Activated gamma-delta T cell treated with anti-CD3 and anti-CD28 coated beads, Interleukin-2, amount 50 U/mL, for 16 hours (primary cell): ENCODE measurements around the gene UGT2B17.
A peak's percentile ranks its signal among the peaks of the same experiment; 100 is the strongest.
"Not testable (repeated sequence)": the region's sequence is repeated elsewhere in the genome, so short reads cannot be mapped to it uniquely, and the experiment has no call there.

Source experiments
- DNase-seq: peaks from one replicate; pipeline ENCODE4 v3.0.0-alpha.2; 2020; ENCODE audit warnings: low read depth

Gene UGT2B17

GRCh38 chr4:68569036-68569435 lies 7.1 kb downstream of the UGT2B17 start:
- DNase-seq: not testable (repeated sequence)

DNA sequence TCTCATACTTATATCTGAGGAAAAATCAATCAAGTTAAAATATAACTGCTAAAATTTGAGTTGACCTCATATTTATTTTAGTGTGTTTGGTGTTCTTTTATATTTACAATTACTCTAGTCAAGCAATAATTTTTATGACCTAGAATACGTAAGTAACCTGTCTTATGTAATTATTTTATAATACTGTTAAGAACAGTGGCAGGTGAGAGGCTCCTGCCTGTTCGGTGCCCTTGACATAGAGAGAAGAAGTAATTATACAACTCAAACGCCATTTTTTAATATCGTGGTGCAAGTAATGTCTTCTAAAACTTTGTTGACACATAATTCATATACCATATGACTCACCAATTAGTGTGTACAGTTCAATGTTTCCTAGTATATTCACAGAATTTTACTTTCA lies 7.6 kb downstream of the UGT2B17 start:
- DNase-seq: not testable (repeated sequence)

GRCh38 chr4:68566364-68566763 lies 9.8 kb downstream of the UGT2B17 start:
- DNase-seq: not testable (repeated sequence)

GRCh38 chr4:68565082-68565481 lies 11.0 kb downstream of the UGT2B17 start:
- DNase-seq: not testable (repeated sequence)

DNA sequence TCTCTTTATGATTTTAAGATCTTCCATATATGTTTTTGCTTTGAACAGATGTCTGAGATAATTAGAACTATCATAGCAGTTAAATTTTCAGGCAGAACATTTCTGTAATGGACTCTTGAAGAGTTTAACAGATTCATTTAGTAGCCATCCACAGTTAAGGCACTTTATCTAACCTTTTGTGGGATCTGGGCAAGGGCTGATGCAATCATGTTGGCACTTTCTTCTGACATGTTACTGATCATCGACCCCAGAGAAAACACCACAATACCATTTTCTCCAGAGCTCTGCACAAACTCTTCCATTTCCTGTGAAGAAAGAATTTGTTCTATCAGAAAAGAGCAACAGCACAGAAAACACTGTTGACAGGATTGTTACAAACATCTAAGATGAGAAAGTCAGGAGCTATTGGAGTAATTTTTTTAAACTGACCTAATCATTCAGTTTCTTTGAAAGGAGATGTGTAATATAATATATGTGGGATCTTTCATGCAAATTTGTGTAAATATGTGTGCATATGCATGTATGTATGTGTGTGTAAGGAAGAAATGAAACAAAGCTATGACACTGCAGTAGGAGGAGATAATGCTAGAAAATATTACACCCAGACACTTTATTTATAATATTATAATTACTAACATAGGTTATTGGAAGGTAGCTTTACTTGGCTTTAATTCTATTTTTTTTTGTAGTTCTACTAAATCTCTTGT lies 15.6 kb downstream of the UGT2B17 start:
- not testable (repeated sequence) for DNase-seq

DNA sequence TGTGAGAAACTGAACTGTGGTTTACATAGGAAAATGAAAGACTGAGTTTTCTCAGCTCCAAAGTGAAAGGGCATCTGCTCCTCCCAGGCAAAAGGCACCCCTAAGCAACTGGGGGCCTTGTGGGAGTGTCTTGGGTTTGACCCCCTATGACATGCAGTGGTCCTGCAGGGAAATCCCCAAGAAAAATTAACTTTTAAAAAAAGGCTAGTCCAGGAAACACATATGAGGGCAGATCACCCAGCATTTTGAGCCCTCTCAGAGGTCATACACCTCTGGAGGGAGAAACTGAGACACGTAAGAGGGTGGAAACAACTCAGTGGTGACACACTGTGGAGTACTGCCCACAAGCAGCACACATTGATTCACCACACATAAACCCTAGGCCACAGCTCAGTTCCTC lies 22.3 kb downstream of the UGT2B17 start:
- not testable (repeated sequence) for DNase-seq

DNA sequence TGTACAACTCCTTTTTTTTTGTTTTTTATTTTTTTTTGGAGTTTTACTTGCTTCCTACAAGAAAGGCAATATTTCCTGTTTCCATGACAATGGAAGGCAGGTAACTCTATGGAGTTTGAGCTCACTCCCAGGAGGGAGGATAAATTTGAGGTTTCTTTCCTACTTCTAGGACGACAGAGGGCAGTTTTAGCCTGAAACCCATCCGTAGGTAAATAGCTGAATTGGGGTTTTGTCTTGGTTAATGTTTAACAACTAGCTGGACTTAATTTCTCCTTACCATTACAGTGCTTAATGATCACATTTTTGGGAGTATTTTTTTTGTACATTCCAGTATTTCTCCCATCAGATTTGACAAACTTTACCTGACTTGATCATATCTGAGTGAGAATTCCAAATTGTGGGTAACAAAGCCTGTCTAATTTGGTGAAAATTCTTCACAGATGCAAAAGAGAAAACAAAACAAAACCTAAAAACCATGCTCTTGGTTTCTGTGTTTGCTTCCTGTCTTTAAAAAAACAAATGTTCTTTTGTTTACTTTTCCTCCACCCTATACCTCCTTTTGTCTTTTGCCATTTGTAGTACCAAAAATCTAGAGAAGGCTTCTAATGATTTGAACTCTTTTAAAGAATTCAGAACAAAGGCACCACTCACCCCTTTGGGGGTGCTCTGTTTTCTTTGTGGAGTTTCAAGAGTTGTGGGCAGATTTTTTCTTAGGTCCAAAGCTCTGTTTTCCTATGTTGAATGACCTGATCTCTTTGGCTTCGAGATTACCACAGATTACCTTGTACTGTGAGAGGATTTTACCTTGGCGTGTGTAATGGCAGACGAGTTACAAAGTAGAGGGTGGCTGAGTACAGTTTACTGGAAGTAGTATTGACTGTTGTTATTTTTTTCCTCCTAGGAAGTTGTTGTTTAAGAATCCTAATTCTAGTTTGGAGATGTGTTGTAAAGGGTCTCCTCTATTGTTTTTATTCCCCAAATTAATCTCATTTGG lies 23.0 kb downstream of the UGT2B17 start:
- DNase-seq: not testable (repeated sequence)

GRCh38 chr4:68542742-68543141 lies 33.4 kb downstream of the UGT2B17 start:
- not testable (repeated sequence) for DNase-seq

DNA sequence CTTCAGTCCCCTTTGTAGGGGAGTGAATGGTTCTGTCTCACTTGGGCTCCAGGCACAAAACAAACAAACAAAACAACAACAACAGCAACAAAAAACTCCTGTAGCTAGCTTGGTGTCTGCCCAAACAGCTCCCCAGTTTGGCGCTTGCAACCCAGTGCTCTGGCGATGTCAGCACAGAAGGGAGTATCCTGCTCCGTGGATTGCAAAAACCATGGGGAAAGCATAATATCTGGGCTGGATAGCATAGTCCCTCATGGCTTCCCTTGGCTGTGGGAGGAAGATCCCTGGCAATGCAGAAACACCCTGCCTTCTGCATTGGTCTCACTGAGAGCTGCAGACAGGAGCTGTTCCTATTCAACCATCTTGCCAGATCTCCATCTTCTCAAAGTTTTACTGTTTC lies 39.7 kb downstream of the UGT2B17 start:
- no peak for DNase-seq

DNA sequence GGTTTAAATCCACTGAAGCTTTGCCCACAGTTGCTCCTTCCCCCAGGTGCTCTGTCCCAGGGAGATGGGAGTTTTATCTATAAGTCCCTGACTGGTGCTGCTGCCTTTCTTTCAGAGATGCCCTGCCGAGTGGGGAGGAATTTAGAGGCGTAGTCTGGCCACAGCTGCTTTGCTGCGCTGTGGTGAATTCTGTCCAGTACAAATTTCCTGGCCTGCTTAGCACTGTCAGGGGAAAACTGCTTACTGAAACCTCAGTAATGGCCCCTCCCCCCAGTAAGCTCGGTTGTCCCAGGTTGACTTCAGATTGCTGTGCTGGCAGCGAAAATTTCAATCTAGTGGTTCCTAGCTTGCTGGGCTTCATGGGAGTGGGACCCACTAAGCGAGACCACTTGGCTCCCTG lies 40.1 kb downstream of the UGT2B17 start:
- no peak for DNase-seq

DNA sequence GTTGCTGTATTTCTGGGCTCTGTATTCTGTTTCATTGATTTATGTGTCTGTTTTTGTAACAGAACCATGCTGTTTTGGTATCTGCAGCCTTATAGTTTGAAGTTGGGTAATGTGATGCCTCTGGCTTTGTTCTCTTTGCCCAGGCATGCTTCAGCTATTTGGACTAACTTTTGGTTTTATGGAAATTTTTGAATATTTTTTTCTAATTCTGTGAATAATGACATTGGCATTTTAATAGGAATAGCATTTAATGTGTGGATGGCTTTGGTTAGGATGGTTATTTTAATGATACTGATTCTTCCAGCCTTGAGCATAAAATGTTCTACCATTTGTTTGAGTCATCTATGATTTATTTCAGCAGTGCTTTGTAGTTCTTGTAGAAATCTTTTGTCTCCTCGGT lies 53.9 kb downstream of the UGT2B17 start:
- DNase-seq: not testable (repeated sequence)

GRCh38 chr4:68520985-68521384 lies 55.1 kb downstream of the UGT2B17 start:
- DNase-seq: no peak

- no peak for DNase-seq
These were observed 57.2 kb downstream of the UGT2B17 start for GRCh38 chr4:68518889-68519288.

DNA sequence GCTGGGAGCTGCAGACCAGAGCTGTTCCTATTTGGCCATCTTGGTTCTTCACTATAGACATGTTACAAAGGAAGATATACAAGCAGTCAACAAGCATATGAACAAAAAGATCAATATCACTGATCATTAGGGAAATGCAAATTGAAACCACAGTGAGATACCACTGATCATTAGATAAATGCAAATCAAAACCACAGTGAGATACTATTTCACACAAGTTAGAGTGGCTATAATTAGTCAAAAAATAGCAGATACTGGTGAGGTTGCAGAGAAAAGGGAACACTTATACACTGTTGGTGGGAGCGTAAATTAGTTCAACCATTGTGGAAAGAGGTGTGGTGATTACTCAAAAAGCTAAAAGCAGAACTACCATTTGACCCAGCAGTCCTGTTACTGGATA lies 70.7 kb downstream of the UGT2B17 start:
- not testable (repeated sequence) for DNase-seq

GRCh38 chr4:68504836-68505235 lies 71.3 kb downstream of the UGT2B17 start:
- DNase-seq: not testable (repeated sequence)

- not testable (repeated sequence) for DNase-seq
These were observed 72.7 kb downstream of the UGT2B17 start for GRCh38 chr4:68503462-68503861.

DNA sequence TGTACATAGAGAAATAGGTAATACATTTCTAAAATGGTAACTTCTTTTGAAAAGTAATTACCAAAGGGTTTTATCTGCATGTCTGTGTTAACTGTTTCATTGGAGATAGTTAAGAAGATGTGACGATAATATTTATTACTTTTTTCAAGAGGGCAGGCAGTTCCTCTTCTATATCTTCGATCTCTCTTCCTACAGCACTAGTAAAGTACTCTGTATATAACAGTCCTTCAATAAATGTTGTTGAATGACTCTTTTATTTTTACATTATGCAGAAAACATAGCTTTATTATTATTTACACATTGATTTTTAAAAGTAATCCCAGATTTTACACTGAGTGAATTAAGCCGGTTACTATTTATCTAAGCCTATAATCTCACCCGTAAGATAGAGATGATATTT lies 77.1 kb downstream of the UGT2B17 start:
- no peak for DNase-seq

DNA sequence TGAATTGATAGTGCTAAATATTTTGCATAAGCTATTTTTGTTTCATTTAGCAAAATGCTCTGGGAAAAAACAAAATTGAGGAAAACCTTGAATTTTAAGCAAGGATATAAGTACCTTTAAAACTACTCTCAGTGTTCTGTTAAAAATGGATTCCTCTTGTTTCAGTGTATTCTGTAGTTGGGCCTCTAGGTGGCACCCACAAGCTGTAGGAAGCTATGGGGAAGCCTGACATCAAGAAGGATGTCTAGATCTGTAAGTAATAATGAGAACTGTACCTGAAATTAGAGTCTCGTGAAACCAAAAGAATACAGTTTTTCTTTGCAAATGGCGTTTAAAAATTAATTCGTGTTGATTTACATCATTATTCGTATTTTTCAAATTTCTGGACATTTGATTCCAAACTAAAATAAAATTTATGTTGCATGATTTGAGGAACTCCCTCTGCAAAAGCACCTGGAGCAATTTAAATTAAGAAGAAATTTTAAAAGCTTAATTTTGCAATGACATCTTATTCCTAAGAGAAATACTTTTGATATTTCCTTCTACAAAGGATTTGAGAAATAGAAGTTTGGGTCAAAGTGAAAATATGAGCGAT lies 77.6 kb downstream of the UGT2B17 start:
- DNase-seq: peak; percentile 25

DNA sequence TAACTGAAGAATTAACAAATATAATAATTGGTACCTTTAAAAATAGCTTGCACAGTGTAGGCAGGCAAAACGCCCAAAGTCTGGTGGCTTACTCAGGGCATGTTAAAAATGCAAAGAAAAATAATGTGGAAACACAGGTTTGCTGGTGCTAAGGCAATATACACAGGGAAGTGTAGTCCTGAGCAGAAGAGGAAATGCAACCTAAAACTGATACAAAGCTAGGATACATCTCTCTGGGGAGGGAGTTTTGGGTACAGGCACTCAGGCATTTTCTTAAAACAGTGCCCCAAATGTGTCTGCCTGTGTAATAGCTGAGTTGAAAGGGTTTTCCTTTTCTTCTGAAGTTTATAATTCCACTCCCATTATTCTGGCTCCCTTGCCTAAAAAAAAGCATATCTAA lies 81.4 kb downstream of the UGT2B17 start:
- DNase-seq: no peak

DNA sequence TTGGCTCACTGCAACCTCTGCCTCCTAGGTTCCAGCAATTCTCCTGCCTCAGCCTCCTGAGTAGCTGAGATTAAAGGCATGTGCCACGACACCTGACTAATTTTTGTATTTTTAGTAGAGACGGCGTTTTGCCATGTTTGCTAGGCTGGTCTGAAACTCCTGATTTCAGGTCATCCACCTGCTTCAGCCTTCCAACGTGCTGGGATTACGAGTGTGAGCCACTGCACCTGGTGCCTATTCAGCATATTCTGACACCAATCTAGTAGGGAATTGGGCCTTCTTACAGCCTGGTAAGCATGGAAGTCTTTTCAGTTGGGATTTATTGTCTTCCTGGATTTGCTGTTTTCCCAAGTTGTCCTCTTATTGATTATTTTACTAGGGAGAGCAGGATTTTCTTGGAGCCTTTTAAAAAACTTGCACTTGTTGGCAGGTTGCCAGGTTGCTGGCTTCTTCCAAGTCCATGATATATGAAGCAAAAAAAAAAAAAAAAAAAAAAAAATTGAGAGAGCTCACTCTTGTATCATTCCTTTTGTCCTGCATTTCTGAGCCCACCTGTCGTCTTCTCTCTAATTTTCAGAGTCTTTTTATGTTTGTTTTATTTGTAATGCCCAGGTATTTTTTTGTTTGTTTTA lies 85.2 kb downstream of the UGT2B17 start:
- no peak for DNase-seq

DNA sequence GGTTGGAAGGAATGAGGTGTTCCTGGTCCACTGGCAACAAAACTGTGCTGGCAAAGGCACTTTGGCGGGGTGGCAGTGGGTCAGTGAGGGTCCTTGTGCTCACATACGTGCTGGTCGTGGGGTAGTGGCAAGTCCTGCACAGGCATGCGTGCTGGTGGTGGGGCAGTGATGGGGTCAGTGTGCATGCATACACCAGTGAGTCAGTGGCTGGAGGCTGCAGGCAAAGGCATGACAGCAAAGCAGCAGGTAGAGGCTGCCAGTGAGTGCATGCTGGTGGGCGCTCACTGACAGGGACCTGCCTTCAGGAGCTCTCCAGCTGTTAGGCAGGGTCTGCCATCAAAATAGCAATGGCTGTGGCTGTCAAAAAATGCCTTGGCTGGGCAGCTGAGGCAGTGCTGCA lies 86.8 kb downstream of the UGT2B17 start:
- DNase-seq: no peak
